HG02970 (cell line): Measurements from ENCODE around the gene HOXA9.

ENCODE experiments used
- ATAC-seq: cut with Tn5 transposase; IDR thresholded peaks from one replicate; pipeline ENCODE4 v1.9.1; 2021; ENCODE audit warnings: mild to moderate bottlenecking, moderate library complexity, moderate number of reproducible peaks; ENCODE audit not compliant: unreplicated experiment, low FRiP score

Gene HOXA9

GRCh38 chr7:27145165-27145913 is 20.0 kb downstream of the HOXA9 start:
- ATAC-seq = no peak

- ATAC-seq = no peak
Observed at GRCh38 chr7:27144781-27145164, 20.6 kb downstream of the HOXA9 start.

GRCh38 chr7:27143950-27144780 is 21.2 kb downstream of the HOXA9 start:
- ATAC-seq = no peak

- ATAC-seq = no peak
Observed at GRCh38 chr7:27143023-27143949, 22.1 kb downstream of the HOXA9 start, which contains the start of gene HOXA5. Gene HOXA5, minus strand, starts transcription at chr7:27143681. Its CDS starts 74 bp downstream, at chr7:27143607.

- no peak for ATAC-seq
Observed at GRCh38 chr7:27142580-27143022, 22.7 kb downstream of the HOXA9 start.

- no peak for ATAC-seq
Observed at GRCh38 chr7:27141923-27142579, 23.3 kb downstream of the HOXA9 start.

- ATAC-seq = no peak
Observed at GRCh38 chr7:27141137-27141922, 24.0 kb downstream of the HOXA9 start.

- no peak for ATAC-seq
Observed at GRCh38 chr7:27140126-27140857, 25.0 kb downstream of the HOXA9 start.

GRCh38 chr7:27139334-27140125 is 25.8 kb downstream of the HOXA9 start:
- no peak for ATAC-seq

GRCh38 chr7:27138985-27139333 is 26.4 kb downstream of the HOXA9 start:
- ATAC-seq = no peak

- no peak for ATAC-seq
Observed at GRCh38 chr7:27138472-27138871, 26.9 kb downstream of the HOXA9 start.

- ATAC-seq = no peak
Observed at GRCh38 chr7:27137640-27138315, 27.6 kb downstream of the HOXA9 start.

GRCh38 chr7:27134392-27134791 is 30.9 kb downstream of the HOXA9 start:
- ATAC-seq = no peak

- no peak for ATAC-seq
Observed at GRCh38 chr7:27133409-27134231, 31.7 kb downstream of the HOXA9 start.

- ATAC-seq = no peak
Observed at GRCh38 chr7:27132978-27133377, 32.4 kb downstream of the HOXA9 start.

- no peak for ATAC-seq
Observed at GRCh38 chr7:27132214-27132613, 33.1 kb downstream of the HOXA9 start.
